Kidney capillary endothelial cell (primary cell): Measurements from ENCODE around the gene NACC2.

Source experiments
- DNase-seq: peaks from one replicate; pipeline ENCODE4 v3.0.0-alpha.2; 2018; ENCODE audit warnings: low spot score

Gene NACC2

DNA sequence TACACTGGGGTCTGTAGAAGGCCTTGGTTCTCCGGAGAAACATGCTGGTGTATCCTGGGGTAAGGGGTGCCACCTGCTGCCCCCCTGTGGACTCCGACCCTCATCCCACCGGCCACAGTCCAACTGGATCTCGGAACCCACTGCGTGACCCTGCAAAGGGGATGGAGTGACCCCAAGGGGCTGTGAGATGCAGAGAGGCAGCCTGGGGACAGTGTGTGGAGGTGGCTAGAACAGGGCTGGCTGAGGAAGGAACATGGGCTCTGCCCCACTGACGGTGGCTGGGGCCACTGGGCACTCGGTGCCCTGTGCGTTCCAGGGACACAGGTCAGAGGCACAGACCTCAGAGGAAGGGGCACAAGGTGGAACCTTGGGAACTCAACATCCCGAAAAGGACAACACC lies 2.3 kb downstream of the NACC2 start:
- no peak for DNase-seq

DNA sequence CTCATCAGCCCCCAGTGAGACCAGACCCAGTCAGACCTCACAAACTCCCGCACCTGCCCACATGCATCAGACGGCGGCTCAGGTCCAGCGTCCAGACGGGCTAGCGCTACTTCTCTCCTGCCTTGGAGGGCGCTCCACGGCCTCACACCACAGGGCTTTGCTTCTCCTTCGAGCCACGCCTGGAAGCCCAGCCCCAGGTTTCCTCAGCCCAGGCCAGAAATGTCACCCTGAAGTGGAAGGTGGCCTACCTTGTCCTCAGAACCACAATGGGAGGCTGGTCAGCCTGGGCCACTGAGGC lies 2.8 kb downstream of the NACC2 start:
- no peak for DNase-seq

DNA sequence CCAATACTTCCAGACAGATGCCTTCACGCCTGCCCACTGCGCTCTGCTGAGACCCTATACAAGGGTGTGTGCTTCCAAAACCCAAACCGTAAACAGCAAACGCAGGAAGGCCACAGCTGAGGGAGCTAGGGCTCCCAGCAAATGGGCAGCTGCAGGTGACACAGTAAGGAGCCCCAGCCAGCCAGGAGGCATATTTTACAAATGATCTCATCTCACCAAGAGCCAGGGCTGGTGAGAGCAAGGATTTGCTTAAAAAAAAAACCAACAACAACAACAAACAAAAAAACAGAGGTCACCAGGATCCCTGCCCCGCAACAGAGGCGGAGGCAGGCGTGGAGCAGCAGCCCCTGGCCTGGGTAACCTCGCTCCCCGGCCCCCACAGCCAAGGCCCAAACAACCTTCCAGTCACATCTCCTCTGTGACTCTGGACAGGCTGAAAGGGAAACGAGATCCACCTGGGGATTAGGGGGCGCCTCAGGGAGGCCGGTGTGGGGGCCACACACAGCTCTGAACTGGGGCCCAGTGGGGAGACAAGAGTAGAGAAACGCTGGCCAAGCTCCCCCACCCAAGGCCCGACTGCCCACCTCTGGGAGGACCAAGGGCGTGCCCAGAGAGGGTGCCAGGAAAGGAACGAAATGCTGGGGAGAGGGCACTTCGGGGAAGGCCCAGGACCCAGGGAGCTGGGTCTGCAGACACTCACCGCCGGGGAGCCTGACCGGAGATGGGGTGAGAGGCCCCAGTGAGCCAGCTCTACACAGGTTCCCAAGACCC lies 3.3 kb downstream of the NACC2 start:
- no peak for DNase-seq

DNA sequence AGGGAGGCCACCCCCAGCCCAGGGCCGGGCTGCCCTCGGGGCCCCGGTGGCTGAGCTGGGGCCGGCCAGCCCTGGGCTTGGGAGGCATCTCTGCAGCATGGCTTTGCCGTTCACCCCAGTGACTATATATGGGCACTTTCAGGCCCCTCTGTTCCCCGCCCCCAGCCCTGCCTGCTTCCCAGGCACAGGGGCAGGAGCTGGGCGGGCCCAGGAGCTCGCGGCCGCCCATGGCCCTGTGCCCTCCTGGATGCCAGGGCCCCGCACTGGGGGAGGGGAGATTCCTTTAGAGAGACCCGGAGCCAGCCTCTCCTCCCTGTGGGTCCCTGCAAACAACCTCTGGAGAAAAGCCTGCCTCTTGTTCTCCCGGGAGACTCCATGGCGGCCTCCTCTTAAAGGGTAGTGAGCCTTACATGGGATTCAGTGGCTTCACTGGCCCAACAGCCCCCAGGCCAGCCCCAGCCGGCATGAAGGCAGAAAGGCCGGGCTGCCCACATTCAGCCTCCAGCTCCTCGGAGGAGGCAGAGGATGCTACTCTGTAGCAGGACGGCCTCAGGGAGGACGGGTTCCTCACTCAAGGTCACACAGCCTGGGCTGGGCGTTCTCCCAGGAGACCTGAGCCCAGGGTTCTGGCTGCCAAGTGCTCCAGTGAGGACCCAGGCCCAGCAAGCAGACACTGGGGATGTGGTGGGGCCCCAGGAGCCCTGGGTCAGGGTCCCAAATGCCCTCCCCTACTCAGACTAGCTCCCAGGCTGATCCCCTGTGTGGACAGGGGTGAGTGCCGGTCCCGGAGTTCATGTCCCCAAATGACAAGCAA lies 4.1 kb downstream of the NACC2 start:
- DNase-seq = no peak

DNA sequence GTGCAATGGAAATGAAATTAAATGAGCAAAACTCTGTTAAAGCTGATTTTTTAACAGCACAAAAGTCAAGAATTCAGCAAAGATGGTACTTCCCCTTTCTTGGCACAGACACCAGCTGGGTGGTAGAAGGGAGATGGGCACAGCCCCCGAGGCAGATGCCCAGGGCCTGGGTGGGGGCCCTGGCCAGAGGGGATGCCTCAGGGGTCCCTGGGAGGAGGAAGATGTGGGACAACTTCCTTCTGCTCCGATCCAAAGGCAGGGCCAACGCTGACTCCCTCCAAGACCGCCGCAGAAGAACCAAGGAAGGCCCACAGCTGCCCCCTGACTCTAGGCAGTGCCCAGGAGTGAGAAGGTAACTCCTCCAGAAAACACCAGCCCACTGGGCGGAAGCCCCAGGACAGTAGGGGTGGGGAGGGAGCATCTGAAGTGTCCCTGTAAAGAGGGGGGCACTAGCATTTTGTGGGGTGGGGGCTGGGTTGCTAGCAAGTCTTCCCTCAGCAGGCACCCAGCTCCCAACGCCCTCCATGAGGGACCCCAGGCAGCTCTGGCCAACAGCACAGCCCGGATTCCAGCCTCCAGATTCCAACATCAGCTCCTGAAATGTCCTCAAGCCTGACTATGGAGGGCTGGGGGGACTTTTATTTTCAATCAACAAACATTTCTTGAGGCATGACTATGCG lies 4.9 kb downstream of the NACC2 start:
- DNase-seq = no peak

DNA sequence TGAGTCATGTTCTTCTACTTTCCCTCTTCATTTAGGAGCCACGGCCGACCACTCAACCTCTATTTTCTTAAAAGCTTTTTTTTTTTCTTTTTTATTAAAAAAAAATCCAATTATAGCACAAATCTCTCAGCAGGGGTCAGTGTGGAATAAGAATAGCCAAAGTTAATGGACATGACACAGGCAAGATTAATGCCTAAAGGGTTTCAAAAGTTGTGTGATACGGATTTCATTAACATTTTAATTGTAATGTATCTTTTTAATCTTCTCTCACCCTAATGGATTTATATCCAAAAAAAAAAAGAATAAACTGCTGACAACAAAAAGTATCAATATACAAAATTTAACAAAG lies 5.4 kb downstream of the NACC2 start:
- peak; percentile 33 for DNase-seq

DNA sequence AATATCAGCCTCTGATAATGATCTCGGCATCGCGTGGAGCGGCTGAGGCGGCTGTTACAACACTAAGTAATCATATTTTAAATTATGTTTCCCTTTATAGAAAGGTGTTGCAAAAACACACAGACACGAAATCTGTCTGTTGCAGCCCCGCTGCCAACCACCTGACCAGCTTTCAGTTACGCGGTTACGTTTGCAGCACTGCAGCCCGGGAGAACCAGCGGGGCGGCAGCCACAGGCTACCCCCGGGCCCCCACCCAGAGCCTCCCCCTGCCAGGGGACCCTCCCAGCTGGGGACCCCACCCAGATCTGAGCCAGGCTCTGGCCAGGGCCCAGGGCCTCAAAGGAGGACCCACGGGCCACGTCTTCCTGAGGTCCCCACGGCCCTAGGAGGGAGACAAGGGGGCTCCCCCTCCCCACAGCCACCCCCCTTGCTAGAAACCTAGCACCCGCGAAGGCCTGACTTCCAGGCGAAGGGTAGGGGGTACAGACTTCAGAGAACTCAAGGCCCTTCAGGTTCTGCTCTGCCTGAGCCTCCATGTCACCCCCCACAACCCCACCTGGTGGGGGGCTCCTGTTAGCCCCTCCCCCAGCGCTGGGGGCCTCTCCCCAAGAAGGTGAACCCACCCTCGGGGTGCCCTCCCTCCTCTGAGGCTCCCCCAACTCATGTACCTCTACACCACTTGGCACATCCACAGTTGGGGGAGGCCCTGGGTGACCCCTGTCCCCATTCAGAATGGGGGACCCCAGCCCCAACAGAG lies 6.0 kb downstream of the NACC2 start:
- DNase-seq = no peak

DNA sequence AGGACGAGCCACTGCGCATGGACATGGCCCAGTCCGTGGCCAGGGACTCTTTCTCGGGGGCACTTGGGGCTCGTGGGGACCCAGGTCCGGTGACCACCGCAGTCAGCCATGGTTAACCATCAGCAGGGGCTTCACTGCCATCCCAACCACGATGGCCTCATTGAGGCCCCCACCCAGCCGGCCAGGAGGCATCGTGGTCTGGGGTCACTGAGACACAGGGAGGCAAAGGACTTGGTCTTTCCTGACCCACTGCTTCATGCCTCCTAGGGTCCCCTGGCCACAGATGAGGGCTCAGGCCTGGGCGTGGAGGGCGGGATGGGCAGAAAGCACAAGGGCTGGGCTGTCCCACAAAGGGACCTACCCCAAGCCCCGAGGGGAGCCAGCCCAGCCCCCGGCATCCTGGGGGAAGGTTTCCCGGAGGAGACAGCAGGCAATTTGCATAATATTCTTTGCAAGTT lies 6.6 kb downstream of the NACC2 start:
- DNase-seq = no peak

DNA sequence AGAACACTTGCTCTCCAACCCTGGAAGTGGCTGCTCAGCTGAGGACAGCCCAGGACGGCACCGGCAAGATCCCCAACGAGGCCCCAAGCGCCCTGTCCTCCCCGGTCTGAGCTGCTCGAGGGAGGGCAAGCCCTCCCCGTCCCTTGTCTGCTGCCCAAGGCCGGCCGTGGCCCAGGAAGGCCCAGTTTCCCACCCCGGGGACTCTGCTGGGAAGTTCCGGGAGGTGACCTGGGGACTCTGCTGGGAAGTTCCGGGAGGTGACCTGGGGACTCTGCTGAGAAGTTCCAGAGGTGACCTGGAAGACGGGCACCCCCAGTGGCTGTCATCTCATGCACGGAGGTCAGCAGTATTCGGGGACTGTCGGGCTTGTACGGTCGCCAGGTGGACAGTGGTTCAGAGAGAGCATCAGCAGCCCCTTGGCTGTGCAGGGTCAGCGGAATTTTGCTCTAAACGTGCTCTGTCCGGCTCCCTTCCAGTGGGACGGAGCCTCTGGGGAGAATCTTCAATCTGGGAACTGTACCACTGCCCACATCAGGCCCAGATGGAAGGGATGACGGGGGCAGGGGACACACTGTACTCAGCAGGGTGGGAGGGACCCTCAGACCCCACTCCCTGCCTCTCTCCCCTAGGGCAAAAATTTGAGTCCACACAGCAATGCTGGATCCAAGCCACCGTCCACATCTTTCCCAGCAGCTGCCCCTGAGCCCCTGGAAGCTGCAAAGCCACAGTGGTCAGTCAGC lies 7.2 kb downstream of the NACC2 start:
- no peak for DNase-seq

DNA sequence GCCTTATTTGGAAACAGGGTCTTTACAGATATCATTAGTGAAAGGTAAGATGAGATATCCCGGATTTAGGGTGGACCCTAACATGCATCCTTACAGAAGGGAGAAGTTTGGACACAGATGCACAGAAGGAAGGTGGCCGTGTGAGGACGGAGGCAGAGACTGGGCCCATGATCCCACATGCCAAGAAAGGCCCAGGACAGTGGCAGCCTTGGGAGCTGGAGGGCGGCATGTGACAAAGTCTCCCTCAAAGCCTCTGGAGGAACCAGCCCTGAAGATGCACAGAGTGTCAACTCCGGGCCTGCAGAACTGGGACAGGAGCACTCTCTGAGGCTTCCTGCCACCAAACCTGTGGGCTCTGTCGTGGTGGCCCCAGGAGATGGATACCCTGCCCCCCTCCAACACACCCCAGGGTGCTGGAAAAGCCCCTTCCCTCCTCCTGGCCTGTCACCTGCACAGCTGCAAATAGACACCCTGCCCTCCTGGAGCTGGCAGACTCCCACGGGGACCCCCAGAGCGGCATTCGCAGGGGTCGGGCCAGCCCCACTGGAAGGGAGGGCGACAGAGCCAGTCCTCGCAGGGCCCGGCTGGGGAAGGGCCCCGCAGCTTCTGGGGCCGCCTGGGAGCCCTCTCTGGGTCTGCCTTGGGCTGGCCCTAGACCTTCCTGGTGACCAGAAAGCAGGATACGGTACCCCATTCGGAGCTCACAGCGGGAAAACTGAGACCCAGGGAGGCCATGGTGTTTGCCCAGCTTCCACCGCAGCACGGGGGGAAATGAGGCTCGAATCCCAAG lies 7.9 kb downstream of the NACC2 start:
- DNase-seq = no peak

DNA sequence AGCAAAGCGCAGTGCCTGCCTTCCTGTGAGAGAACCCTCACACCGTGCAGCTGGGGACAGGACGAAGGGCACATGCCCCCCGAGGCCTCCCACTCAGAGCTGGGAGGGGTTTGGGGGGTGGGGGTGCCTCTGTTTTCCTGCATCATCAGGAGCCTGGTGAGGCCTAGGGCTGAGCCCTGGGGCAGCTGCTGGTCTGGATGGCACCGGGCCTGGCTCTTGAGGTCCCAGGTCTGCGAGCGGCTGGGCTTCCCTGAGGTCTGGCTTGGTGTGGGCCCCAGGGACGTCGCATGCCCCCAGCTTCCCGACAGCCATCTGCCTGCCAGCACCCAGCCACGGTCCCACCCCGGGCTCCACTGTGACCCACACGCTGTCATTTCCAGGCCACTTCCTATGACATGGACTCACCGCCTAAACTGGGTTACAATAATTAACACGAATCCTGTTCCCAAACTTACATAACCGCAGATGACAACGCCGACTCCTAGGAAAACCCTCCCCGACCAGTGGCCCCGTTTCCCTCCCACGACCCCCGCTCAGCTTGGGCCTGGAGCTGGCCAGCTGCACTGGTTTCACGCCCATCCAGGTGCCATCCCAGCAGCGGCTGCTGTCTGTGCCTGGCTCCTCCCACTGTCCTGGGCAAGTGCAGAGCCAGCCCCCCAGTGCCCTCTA lies 8.7 kb downstream of the NACC2 start:
- DNase-seq = no peak

DNA sequence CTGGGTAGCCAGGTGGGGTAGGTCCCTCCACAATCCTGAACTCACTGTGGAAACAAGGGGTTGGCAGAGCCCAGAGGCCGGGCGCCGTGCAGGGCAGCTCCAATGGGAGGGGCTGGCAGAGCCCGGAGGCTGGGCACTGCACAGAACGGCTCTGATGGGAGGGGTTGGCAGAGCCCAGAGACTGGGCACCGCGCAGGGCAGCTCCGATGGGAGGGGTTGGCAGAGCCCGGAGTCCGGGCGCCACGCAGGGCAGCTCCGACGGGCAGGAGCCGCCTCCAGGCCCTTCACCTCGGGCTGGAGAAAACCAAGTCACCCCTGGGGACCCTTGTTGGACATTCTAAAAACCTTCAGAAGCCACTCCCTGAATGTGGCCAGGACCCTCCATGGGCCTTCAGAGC lies 9.3 kb downstream of the NACC2 start:
- DNase-seq = no peak

DNA sequence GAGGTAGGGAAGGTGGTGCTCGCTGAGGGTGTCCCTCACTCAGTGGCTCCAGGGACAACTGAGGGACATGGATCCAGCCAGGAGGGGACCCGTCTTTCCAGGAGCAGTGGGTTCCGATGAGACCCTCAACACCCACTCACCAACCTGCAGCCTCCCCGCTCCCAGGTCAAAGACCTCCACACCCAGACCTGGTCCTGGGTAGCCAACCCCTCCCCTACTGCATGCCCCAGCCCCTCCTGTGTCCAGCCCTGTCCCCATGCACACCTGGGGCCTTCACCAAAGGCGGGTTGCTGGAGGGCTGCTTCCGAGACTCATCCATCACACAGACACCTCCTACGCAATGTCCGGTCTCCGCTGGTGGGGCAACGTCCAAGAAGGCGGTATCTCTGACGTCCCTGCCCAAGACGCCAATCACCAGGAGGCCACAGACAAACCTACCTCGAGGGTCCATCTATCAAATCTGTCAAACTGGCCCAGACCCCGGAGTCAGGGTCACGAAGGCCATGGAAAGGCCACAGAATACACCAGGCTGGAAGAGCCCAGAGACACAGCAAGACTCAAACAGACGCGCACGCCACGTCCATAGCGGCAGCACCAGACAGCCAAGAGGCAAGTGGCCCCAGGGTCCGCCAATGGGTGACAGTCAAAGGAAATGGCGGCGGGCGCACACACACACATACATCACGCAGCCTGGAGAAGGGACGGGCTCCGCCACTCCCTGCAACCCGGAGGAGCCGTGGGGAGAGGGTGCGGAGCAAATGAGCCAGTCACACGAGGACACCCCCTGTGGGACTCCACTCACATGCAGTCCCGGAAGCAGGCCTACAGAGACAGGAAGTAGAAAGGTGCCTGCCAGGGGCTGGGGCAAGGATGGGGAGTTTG lies 10.8 kb downstream of the NACC2 start:
- no peak for DNase-seq

DNA sequence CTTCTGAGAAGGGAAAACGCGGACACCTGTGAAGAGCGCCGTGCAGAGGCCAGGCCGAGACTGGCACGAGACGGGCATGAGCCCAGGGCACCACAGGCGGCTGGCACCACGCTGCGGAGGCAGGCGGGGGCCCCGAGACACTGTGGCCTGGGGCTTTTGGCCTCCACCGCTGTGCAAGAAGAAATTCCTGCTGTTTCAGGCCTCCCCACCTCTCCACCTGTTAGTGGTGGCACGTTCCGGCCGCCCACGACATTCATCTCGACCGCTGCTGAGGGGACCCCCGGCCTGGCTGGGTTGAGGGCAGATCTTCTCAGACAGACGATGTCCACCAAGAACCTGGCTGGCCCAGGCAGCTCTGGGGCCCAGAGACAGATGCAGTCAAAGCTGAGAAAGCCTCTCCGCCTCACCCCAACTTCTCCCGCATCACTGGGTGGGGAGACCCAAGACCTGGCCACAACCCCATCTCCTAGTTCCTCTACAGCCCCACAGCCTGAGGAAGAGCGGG lies 11.5 kb downstream of the NACC2 start:
- DNase-seq = no peak

DNA sequence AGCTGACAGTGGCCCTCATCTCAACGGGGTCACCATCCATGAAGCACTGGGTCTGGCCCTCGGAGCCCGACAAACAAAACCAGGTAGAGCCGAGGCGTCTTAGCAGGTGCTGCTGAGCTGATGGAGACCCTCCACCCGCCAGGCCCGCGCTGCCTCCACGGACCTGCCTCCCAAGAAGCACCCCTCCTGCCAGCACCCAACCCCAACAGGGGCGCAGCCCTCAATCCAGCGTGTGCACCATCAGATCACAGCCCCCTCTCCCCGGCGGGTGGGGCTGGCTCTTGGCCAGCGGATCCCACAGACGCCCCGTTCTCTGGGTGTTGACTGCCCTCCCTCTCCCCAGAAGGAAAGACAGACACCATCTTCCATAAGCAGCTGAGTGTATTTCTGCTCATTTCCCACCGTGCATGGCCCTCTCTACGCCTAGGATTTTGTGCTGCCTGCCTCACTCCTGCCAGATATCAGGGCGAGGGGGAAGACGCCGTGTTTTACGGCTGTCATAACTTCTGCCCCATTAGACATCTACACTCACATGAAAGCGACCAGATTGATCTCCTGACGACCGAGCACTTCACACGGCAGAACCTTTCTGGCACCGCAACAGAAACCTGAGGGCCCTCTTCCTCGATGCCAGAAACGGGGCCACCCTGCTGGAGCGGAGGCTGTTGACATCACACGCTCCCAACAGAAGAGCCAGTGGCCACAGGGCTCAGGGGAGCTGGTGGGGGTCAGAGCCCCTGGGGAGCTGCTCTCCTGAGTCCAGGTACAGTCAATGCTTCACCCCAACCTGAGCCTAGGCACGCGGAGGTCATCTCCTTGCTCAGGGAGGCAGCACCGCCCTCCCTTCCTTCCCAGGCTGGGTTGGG lies 12.4 kb downstream of the NACC2 start:
- DNase-seq = no peak

DNA sequence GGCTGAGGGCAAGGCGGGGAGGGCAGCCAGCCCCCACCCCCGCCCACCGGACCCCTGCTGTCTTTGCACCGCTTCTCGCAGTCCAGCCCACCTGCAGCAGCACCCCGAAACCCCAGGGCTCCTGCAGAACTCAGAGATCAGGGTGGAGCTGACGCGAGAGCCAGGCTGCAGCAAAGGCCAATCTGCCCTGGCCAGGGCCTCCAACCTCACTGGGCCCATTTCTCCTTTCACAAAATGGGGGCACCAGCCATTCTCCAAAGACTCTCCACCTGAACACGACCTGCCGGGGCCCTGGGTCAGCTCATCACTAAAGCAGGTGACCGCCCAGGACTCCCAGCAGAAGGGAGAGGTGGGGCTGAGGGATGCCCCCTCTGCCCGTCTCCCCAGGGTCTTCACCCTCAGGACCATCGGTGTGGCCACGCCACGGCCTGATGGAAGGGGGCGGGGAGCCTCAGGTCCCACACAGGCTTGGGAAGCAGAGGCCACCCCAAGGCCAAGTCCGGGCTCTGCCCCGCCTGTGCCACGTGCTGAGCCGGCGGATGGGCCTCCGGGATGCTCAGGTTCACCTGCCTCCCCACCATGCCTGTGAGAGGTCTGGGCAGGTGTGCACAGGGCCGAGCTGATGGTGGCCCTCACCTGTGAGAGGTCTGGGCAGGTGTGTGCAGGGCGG lies 13.1 kb downstream of the NACC2 start:
- no peak for DNase-seq

DNA sequence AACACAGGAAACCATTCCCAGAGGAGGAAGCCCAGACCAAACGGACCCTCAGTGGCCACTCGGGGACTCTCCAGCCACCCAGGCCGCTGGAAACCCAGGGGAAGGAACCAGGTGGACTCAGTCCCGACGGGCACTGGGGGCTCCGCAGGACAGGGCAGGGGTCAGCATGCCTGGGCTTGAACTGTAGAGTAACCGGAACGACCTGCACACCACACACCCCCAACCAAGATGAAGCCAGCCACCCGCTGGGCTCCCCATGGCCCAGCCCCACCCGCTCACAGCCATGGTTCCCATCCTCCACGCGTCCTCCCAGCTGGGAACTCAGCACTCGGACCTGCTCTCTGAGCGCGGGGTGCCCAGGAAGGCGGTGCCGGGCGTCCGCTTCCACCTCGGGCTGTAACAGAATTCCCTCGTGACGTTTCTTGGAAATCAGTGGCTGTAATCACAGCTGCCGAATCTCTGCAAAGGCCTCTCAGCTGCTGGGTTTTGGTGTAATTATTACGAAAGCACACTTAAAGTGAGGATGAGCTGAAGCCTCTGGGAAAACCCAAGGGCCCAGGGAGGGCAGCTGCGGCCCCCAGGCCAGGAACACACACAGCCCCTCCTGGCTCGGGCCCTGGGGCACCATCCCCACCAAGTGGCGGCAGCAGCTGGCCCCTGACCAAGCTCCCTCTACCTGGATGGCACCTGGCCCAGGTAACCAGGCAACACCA lies 13.8 kb downstream of the NACC2 start:
- no peak for DNase-seq
